SH-SY5Y (cell line): Measurements from ENCODE around the gene HIC2.
"Not testable (repeated sequence)": the region's sequence is repeated elsewhere in the genome, so short reads cannot be mapped to it uniquely, and the experiment has no call there.

Experiments
- GATA2 ChIP-seq: IDR thresholded peaks from 2 replicates; pipeline ENCODE4 v1.6.1; 2011; ENCODE audit warnings: mild to moderate bottlenecking, low read depth, low read length
- GATA3 ChIP-seq: IDR thresholded peaks from 2 replicates; pipeline ENCODE4 v1.6.1; 2011; ENCODE audit warnings: low read depth, mild to moderate bottlenecking, low read length, moderate library complexity

HIC2 gene

GRCh38 chr22:21448627-21449416, 31.7 kb downstream of the HIC2 start:
- TF ChIP-seq GATA2 (no peak), GATA3 (no peak)

DNA sequence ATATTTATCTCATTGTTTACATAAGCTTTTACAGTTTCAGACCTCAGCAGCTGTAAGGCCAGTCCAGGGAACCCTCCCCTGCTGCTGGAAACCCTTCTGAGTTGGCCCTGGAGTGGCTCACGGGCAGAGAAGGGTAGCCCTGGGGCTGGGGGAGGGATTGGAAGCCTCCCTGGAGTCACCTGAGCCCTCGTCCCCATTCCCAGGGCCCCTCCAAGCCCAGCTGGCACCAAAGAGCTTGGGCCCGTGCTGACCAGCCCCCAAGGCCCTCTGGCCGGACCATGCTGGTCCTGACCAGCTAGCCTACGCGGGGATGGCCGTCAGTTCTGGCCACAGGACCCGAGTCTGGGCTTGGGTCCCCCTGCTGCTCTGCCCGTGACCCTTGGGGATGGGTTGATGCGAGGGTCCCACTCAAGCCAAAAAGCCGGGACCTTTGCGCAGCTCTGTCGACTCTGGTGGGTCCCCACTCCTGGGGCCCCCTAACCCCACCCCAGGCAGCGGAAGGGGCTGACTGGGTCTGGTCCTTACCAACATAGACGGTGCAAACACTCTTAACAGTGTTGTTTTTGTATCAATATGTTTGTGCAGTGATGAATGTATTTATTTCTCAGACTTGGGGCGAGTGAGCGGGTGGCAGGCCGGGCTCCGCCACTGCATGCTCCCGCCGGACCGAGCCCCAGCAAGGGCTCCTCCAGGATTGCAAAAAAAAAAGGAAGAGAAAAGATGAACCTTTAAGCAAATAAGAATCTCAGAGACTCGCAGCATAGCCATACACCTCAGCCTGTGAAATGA, 32.6 kb downstream of the HIC2 start:
- TF ChIP-seq GATA3 (no peak), GATA2 (no peak)

- TF ChIP-seq GATA3: no peak
- no peak for TF ChIP-seq GATA2
These were observed 33.2 kb downstream of the HIC2 start for GRCh38 chr22:21450320-21450831.

GRCh38 chr22:21450858-21451353, 33.7 kb downstream of the HIC2 start:
- TF ChIP-seq GATA2: no peak
- no peak for TF ChIP-seq GATA3

- TF ChIP-seq GATA3: no peak
- TF ChIP-seq GATA2: no peak
These were observed 34.7 kb downstream of the HIC2 start for GRCh38 chr22:21451545-21452520.

DNA sequence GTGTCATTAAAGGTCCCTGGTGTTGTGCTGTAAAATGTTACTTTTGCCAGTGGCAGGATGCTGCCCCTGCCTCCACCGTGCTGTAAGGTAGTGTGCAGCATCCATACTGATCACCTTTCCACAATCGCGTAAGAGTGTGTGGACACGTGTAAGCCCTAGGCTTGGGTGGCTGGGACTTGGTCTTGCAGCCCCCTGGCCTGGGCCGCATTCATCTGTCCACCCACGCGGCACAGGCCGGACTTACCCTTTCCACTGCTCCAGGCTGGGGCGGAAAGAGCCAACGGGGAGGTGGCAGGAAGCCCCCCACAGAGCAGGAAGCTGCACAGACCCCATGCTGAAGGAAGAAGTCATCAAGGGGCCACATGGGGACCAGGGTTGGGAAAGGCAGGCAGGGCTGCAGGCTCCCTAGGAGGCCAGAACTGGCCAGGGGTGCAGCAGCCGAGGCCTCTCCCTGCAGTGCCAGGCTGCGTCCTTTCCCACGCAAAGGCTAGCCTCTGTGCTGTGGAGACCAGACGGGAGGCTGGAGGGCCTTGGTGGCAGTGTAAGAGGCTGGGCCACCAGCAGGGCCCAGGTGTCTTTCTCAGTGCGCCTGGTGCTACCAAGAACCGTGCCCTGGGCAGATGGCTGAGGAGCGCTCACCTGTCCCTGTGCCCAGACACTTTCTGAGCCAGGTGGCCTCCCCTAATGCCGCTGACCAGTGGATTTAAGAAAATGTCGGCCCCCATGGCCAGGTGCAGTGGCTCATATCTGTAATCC, 38.3 kb downstream of the HIC2 start:
- TF ChIP-seq GATA3 (no peak), GATA2 (no peak)

GRCh38 chr22:21457023-21457787, 40.0 kb downstream of the HIC2 start:
- no peak for TF ChIP-seq GATA3
- TF ChIP-seq GATA2: no peak

DNA sequence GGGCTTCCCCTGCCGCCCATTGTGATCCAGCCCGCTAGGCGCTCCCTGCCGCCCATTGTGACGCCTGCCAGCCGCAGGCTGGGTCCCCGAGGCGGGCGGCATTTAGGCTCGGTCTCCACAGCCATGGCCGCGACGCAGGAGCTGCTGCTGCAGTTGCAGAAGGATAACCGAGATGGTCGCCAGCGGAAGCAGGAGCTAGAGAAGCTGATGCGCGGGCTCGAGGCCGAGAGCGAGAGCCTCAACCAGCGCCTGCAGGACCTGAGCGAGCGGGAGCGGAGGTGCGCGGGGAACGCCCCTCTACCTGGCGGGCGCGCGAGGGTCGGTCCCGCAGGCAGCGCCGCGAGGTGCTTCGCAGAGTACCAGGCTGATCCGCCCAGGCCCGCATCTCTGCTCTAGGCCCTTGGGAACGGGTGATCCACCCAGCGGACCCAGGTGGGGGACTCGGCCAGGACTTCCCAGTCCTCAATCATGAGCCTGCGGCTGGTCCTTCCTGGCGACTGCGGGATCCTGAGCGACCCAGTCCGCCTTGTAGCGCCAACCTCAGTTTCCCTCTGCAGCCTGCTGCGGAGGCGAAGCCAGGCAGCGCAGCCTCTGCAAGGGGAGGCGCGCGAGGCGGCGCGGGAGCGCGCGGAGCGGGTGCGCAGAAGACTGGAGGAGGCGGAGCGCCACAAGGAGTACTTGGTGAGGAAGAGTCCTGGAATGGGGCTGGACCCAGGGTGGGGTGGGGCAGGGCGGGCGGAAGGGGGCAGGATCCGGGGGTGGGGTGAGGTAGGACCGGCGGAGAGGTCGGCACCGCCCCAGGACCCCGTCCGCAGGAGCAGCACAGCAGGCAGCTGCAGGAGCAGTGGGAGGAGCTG, 50.4 kb downstream of the HIC2 start, which contains the start of gene TMEM191C:
Gene TMEM191C, plus strand, starts transcription at position 51 of the 857 bp plus-strand sequence. Its CDS starts 73 bp downstream, at position 124.
- not testable (repeated sequence) for TF ChIP-seq GATA3, GATA2
